Lower leg skin (tissue), 4 donors: Measurements from ENCODE around the gene ZCCHC14. TPM values are rescaled to one million over a fixed set of nuclear protein-coding genes. Genes with fewer than 3 reads are reported as not detected.

ENCODE experiments used
- DNase-seq, 2 donors: peaks; one replicate each; pipeline ENCODE4 v3.0.0-alpha.2; 2019; ENCODE audit warnings: low spot score in 2 of 2
- H3K4me3 ChIP-seq: fragments of 200-600 bp; sonication (generic); 2 replicates; pipeline ENCODE4 v1.5.1; 2017; ENCODE audit warnings: mild to moderate bottlenecking, low read depth; ENCODE audit not compliant: poor library complexity, severe bottlenecking
- CTCF ChIP-seq, 3 donors: fragments of 450-650 bp; IDR thresholded peaks; one replicate each; pipeline ENCODE4 v1.5.1; 2016; ENCODE audit warnings: antibody characterized with exemption in 3 of 3, mild to moderate bottlenecking in 3 of 3, moderate library complexity in 2 of 3
- POLR2A ChIP-seq, 2 donors: fragments of 450-650 bp; IDR thresholded peaks; one replicate each; pipeline ENCODE4 v1.6.1; 2016 to 2017; ENCODE audit warnings: antibody characterized with exemption in 2 of 2, mild to moderate bottlenecking in 1 of 2, moderate library complexity in 1 of 2
- WGBS, 2 donors: methylation state at CpG; one replicate each; pipeline ENCODE4 v1.1.5; 2018; 5-methylcytosine and 5-hydroxymethylcytosine counted together
- intact Hi-C: fragments of 100-400 bp; cut with DNase I; formaldehyde crosslinking; loops from one replicate; pipeline ENCODE4 v1.15.0; 2023; ENCODE audit warnings: low total_unique reads
- total RNA-seq, 4 donors: library from RNA; depleted of rRNA; stranded (reverse); fragments of >200 nt; gene quantifications; one replicate each; pipeline ENCODE4 v1.1.0, GENCODE V29; 2016

ZCCHC14 gene
- total RNA-seq, 4 donors from 2014 or later, result 13.7 to 25.4 (median 23.6) TPM

- DNase-seq, result no peak
- intact Hi-C loops, result no loop called here
- no peak overlapping the region for H3K4me3 ChIP-seq
- 39 to 56% methylated on average over 23 of the region's 23 CpGs for WGBS, 2 donors
- TF ChIP-seq CTCF (IDR thresholded peaks at IDR 0.05), result no peak
- TF ChIP-seq POLR2A (IDR thresholded peaks at IDR 0.05), result no peak
Observed at GRCh38 chr16:87435372-87436224, 57.2 kb downstream of the ZCCHC14 start.

GRCh38 chr16:87434146-87434667 is 58.6 kb downstream of the ZCCHC14 start:
- H3K4me3 ChIP-seq, result no peak overlapping the region
- TF ChIP-seq POLR2A (IDR thresholded peaks at IDR 0.05) (no peak), CTCF (IDR thresholded peaks at IDR 0.05) (no peak)
- 74 to 86% methylated on average over 22 of the region's 22 CpGs for WGBS, 2 donors
- intact Hi-C loops, result no loop called here
- DNase-seq, result no peak

GRCh38 chr16:87432330-87432915 is 60.4 kb downstream of the ZCCHC14 start:
- no peak overlapping the region for H3K4me3 ChIP-seq
- DNase-seq, result no peak
- intact Hi-C loops, result no loop called here
- TF ChIP-seq CTCF (IDR thresholded peaks at IDR 0.05), result no peak
- TF ChIP-seq POLR2A (IDR thresholded peaks at IDR 0.05), result no peak
- WGBS, 2 donors, result 90 to 93% methylated on average over 12 to 15 of the region's 15 CpGs

GRCh38 chr16:87431926-87432325 is 60.9 kb downstream of the ZCCHC14 start:
- TF ChIP-seq CTCF (IDR thresholded peaks at IDR 0.05) (no peak), POLR2A (IDR thresholded peaks at IDR 0.05) (no peak)
- intact Hi-C loops, result no loop called here
- 49 to 53% methylated on average over 7 of the region's 7 CpGs for WGBS, 2 donors
- H3K4me3 ChIP-seq, result no peak overlapping the region
- no peak for DNase-seq

- WGBS, 2 donors, result 79 to 81% methylated on average over 18 of the region's 18 CpGs
- no peak overlapping the region for H3K4me3 ChIP-seq
- no peak for DNase-seq
- TF ChIP-seq CTCF (IDR thresholded peaks at IDR 0.05) (no peak), POLR2A (IDR thresholded peaks at IDR 0.05) (no peak)
- intact Hi-C loops, result no loop called here
Observed at GRCh38 chr16:87426423-87427215, 66.2 kb downstream of the ZCCHC14 start.
